ENCODE results near the gene NR3C1. TPM values are rescaled to one million over a fixed set of nuclear protein-coding genes. Genes with fewer than 3 reads are reported as not detected.

The NR3C1 gene
- total RNA-seq, 1 experiment from 2014 or later = 31.4 TPM

DNA sequence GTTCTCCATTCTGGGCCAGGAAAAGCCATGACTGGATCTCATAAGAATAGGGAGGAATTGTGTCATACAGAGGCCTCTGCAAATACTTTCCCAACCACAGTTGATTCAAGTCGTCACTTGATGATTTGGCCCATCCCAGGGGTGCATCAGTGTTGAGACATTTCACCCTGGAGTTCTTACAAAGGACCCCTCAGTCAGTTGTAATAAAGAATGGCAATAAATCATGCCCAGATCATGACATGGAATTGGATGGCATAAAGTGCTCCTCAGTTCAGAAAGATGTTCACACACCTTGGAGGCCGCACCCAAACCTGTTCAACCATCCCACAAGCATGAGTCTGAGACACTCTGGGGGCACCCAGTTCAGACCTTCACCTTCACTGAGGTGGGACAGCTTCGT is 168.1 kb downstream of the NR3C1 start:
- Histone ChIP-seq H3K27me3 (ENCODE audit: insufficient read depth, low read length) (no peaks in the 10 kb centered on the region), H4K91ac (ENCODE audit: insufficient read length, low read depth, low read length) (no peak overlapping the region), H3K14ac (ENCODE audit: insufficient read depth, low read length) (no peak overlapping the region), H3K79me2 (ENCODE audit: insufficient read depth, low read length) (no peaks in the 10 kb centered on the region), H4K5ac (ENCODE audit: insufficient read length, low read depth, low read length) (no peak overlapping the region), H2AK5ac (ENCODE audit: insufficient read length, low read length) (no peak overlapping the region), H3K9ac (ENCODE audit: extremely low read depth, insufficient read length, low read length) (no peak overlapping the region), H2BK5ac (ENCODE audit: insufficient read length, low read length) (no peak overlapping the region), H2AFZ (ENCODE audit: low read length) (no peak overlapping the region), H2BK12ac (ENCODE audit: insufficient read length, low read depth, low read length) (no peak overlapping the region), H3K4me2 (ENCODE audit: insufficient read depth, insufficient read length, low read length) (no peak overlapping the region), H3K18ac (ENCODE audit: insufficient read length, low read depth, low read length) (no peak overlapping the region), H3K9me3 (ENCODE audit: control insufficient read depth, low read depth, low read length) (no peaks in the 10 kb centered on the region), H2BK15ac (ENCODE audit: low read depth, low read length) (no peak overlapping the region), H2BK20ac (ENCODE audit: low read depth, low read length, poor library complexity, severe bottlenecking) (no peak overlapping the region), H3K56ac (ENCODE audit: insufficient read length, low read depth, low read length) (no peak overlapping the region), H4K8ac (replicated peaks; ENCODE audit: insufficient read length, low read depth, low read length) (no peak overlapping the region), H3K4ac (ENCODE audit: low read depth, low read length) (no peak overlapping the region), H2BK120ac (ENCODE audit: low read depth, low read length, poor library complexity, severe bottlenecking) (no peak overlapping the region), H3T11ph (ENCODE audit: low read length) (no peak overlapping the region), H4K20me1 (ENCODE audit: control insufficient read depth, insufficient read depth, insufficient read length) (no peaks in the 10 kb centered on the region), H3K4me1 (ENCODE audit: insufficient read depth, low read length) (no peaks in the 10 kb centered on the region), H3K23ac (ENCODE audit: insufficient read length, low read depth, low read length) (no peak overlapping the region), H3K79me1 (ENCODE audit: insufficient read depth, low read depth, low read length, poor library complexity, severe bottlenecking) (no peaks in the 10 kb centered on the region), H3K27ac (ENCODE audit: insufficient read length, low read depth, low read length) (no peak overlapping the region), H3K23me2 (ENCODE audit: insufficient read length, low read depth, low read length, poor library complexity, severe bottlenecking) (no peaks in the 10 kb centered on the region)
- TF ChIP-seq CTCF (conservative IDR thresholded peaks at IDR 0.05) = no peak
- DNase-seq = no peak
- Mint-ChIP-seq H3K4me1 (peaks cover 3 to 5% of the 10 kb centered on the region in 2 experiments), H3K36me3 (ENCODE audit: insufficient read depth in 1 of 3, low read depth in 3 of 3) (peaks cover 0 to 2% (median 0%) of the 10 kb centered on the region in 3 experiments; a peak in 1 of 7 replicates), H3K4me3 (no peak overlapping the region), H3K27me3 (ENCODE audit: low read depth) (peaks cover 2% of the 10 kb centered on the region), H3K27ac (no peak overlapping the region), H3K9me3 (no peaks in the 10 kb centered on the region)
- no CpG with 5 or more reads among the region's 3 CpGs for WGBS (ENCODE audit: extremely low coverage, insufficient read length, low lambda C conversion rate)

Data from H9 (cell line).